Measurements from ENCODE around the gene DNLZ.

The DNLZ gene

GRCh38 chr9:136381966-136382513 lies 18.5 kb upstream of the DNLZ start:
- in situ Hi-C loops (cut with HindIII; ENCODE audit: low sequenced_read_pairs): no loop called here
- TF ChIP-seq CTCF (IDR thresholded peaks at IDR 0.05; ENCODE audit: low read depth, low read length, missing control alignments): no peak
- no peak for DNase-seq (ENCODE audit: low read depth)
- H3K4me3 ChIP-seq (ENCODE audit: low read depth, low read length): no peak overlapping the region

- no peak overlapping the region for H3K4me3 ChIP-seq (ENCODE audit: low read depth, low read length)
- DNase-seq (ENCODE audit: low read depth): no peak
- in situ Hi-C loops (cut with HindIII; ENCODE audit: low sequenced_read_pairs): no loop called here
- no peak for TF ChIP-seq CTCF (IDR thresholded peaks at IDR 0.05; ENCODE audit: low read depth, low read length, missing control alignments)
Observed at GRCh38 chr9:136381311-136381710, 17.8 kb upstream of the DNLZ start.

GRCh38 chr9:136380381-136380780 lies 16.8 kb upstream of the DNLZ start:
- no peak overlapping the region for H3K4me3 ChIP-seq (ENCODE audit: low read depth, low read length)
- no peak for TF ChIP-seq CTCF (IDR thresholded peaks at IDR 0.05; ENCODE audit: low read depth, low read length, missing control alignments)
- in situ Hi-C loops (cut with HindIII; ENCODE audit: low sequenced_read_pairs): no loop called here
- no peak for DNase-seq (ENCODE audit: low read depth)

GRCh38 chr9:136379891-136380290 lies 16.3 kb upstream of the DNLZ start:
- H3K4me3 ChIP-seq (ENCODE audit: low read depth, low read length): no peak overlapping the region

GRCh38 chr9:136379401-136379800 lies 15.9 kb upstream of the DNLZ start:
- no peak overlapping the region for H3K4me3 ChIP-seq (ENCODE audit: low read depth, low read length)
- DNase-seq (ENCODE audit: low read depth): no peak
- in situ Hi-C loops (cut with HindIII; ENCODE audit: low sequenced_read_pairs): no loop called here
- no peak for TF ChIP-seq CTCF (IDR thresholded peaks at IDR 0.05; ENCODE audit: low read depth, low read length, missing control alignments)

More at GRCh38 chr9:136379891-136380290, 16.3 kb upstream of the DNLZ start:
- no peak for DNase-seq (ENCODE audit: low read depth)
- no peak for TF ChIP-seq CTCF (IDR thresholded peaks at IDR 0.05; ENCODE audit: low read depth, low read length, missing control alignments)
- in situ Hi-C loops (cut with HindIII; ENCODE audit: low sequenced_read_pairs): no loop called here

GRCh38 chr9:136379003-136379287 lies 15.4 kb upstream of the DNLZ start:
- DNase-seq (ENCODE audit: low read depth): no peak
- H3K4me3 ChIP-seq (ENCODE audit: low read depth, low read length): no peak overlapping the region
- TF ChIP-seq CTCF (IDR thresholded peaks at IDR 0.05; ENCODE audit: low read depth, low read length, missing control alignments): no peak
- in situ Hi-C loops (cut with HindIII; ENCODE audit: low sequenced_read_pairs): no loop called here

Measured in astrocyte of the cerebellum (primary cell).